Stimulated activated CD4-positive, alpha-beta T cell treated with anti-CD3 and anti-CD28 coated beads, Interleukin-12 subunit alpha, Interleukin-12 subunit beta, amount 100 ng/mL, for 4 hours (primary cell): ENCODE data around the gene NACAD.
"Not testable (repeated sequence)": the region's sequence is repeated elsewhere in the genome, so short reads cannot be mapped to it uniquely, and the experiment has no call there.

ENCODE experiments used
- DNase-seq: peaks from one replicate; pipeline ENCODE4 v3.0.0-alpha.2; 2020

NACAD gene

DNA sequence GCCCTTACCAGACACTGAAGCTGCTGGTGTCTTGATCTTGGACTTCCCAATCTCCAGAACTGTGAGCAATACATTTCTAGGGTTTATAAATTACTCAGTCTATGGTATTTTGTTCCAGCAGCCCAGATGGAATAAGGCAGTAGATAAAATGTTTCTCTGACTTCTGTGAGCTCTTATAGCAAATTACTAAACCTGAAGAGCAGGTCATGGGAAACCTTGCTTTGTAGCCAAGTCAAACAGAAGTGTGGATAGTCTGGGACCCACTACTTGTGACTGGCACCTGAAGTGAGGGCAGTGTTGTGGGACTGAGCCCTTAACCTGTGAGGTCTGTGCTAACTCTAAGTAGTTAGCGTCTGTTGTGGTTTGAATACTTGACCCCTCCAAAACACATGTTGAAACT lies 27.3 kb upstream of the NACAD start:
- no peak for DNase-seq

DNA sequence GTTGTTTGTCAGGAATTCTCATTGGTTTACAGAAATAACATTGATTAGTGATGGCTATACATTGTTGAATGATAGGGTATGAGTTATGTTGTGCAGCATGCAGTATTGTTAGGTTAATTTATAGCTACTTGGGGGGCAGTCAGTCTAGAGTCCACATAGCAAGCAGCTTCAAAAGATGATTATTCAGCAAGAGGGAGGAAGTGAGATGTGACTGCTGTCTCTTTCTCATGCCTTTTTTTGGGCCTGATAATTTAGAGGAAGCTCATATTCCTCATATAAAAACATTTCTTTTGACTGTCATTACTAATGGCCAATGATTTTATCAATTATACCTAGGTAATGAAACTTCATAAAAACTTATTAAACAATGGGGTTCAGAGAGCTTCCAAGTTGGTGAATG lies 26.2 kb upstream of the NACAD start:
- no peak for DNase-seq

DNA sequence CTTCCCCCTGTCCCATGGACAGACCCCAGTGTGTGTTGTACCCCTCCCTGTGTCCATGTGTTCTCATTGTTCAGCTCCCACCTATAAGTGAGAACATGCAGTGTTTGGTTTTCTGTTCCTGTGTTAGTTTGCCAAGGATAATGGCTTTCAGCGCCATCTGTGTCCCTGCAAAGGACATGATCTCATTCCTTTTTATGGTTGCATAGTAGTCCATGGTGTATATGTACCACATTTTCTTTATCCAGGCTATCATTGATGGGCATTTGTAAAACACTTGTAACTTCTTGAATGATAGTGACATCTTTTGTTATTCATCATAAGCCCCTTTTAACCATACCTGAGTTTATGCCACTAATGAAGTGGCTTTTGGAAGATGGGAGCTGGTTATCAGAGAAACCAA lies 25.5 kb upstream of the NACAD start:
- DNase-seq = not testable (repeated sequence)

DNA sequence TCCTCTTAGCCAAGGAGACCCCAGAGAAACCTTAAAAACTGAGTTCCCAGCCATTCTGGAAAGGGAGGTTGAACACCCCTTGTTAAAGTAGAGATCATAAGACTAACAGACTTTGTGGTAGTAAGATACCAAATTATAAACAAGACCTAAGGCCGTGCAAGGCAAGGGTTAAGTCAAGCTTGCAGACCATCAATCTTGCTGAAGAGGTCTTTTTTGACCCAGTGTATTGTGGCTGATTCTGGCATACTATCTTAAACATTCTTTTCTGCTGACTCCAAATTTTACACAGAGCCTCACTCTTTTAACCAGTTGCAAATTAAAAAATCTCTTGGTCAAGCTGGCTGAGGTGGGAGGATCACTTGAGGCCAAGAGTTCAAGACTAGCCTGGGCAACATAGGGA lies 23.9 kb upstream of the NACAD start:
- no peak for DNase-seq

DNA sequence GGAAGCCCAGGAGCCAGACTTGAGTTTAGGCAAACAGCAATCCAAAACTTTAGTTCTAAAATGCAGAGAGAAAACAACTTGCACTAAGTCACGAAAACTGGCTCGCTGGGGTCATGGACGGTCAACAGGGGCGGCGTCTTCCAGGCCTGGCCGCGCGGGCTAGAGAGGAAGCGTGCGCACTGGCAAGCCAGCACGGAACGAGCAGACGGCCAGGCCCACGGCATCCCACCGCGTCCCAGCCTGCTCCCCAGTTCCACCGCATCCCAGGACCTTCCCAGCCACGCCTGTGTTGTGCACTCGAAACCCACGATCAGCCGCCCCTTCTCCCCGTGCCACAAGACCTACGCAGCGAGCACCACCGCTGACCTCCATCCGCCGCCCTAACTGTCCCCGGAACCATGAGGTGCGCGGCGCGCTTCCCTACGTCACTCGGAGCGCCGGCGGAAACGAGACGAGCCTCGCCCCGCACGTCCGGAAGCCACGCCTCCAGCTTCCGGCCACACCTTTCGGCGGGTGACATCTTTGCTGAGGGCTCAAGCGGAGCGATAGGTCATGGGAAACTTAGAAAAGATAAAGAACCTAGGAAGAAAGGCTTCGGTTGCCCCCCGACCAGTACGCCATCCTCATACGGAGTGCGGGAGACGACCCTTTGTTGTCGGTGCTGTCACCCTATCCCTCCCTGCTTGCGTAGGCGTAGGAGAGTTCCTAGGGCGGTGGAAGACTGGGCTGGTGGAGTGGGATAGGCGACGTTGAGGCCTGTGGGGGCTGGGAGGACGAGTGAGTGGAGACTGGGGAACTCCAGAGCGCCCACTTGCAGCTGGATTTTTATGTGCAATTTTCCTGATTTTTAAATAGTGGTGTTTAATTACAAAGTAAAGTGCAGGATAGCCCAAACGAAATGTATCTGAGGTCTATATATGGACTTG lies 22.8 kb upstream of the NACAD start, which contains the start of gene TBRG4:
TBRG4 (minus strand) TSS at position 400 of the 926 bp plus-strand sequence. CDS start 2,460 bp downstream, outside the sequence.
- DNase-seq = peak; percentile 94

- DNase-seq = no peak
Measured at GRCh38 chr7:45108863-45109262, 20.1 kb upstream of the NACAD start.

- DNase-seq = no peak
Measured at GRCh38 chr7:45107356-45107755, 18.6 kb upstream of the NACAD start.

GRCh38 chr7:45106820-45107219 lies 18.1 kb upstream of the NACAD start:
- no peak for DNase-seq

DNA sequence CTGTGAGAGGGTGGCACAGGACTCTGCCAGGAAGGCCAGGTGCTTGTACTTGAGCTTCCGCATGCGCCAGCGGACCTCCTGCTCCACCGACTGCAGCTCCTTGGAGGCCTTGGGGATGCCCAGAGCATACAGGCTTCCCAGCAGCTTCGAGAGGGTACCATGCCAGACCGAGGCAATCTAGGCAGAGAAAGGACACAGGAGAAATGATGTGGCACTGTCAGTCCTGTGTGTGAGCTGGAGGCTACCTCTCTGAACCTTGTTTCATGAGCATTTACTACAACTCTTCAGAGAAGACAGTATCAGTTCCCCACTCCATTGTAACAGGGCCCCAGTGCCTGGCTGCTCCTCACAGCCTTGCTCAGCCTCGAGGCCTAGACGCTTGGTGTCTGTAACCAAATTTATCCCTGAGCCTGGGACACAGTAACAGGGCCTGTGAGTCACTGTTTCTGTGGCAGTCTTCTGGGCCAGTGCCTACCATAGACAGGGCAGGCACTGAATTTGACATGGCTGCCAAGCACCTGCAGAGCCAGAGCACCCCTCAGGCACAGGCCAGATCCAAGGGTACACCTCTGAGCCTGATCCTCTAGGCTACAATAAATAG lies 16.9 kb upstream of the NACAD start:
- DNase-seq = no peak

GRCh38 chr7:45104844-45105587 lies 16.2 kb upstream of the NACAD start:
- no peak for DNase-seq

DNA sequence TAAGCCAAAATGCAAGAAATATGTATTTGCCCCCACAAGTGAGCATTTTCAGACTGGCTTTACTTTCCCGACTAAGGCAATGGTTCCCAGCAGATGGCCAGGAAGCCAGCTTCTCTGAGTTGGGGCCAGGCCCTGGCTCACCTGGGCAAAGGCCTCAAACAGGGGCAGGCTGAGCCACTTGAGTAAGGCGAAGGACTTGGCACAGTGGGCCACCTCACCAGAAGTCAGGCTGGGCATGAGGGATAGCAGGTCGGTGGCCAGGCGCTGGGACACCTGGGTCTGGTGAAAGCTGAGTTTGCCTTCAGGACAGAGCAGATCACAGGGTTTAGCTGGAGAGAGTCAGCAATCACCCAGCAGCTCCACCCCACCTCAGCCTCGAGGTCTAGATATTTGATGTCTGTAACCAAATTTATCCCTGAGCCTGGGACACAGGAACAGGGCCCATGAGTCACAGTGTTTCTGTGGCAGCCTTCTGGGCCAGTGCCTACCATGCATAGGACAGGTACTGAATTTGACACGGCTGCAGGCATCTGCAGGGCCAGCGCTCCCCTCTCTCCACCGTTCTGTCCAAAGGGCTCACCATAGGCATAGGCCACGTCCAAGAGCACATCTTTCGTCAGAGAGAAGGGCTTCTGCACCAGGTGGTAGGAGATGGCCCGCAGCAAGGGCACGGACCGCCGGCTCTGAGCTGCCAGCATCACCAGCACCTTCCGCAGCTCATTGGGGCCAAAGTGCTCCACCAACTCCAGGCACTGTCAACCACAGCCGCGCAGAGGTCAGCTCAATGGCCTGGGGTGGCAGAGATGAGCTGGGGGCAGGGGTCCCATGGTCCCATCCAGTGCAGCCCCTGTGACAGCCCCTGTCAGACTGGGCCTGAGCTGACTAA lies 15.4 kb upstream of the NACAD start:
- no peak for DNase-seq

DNA sequence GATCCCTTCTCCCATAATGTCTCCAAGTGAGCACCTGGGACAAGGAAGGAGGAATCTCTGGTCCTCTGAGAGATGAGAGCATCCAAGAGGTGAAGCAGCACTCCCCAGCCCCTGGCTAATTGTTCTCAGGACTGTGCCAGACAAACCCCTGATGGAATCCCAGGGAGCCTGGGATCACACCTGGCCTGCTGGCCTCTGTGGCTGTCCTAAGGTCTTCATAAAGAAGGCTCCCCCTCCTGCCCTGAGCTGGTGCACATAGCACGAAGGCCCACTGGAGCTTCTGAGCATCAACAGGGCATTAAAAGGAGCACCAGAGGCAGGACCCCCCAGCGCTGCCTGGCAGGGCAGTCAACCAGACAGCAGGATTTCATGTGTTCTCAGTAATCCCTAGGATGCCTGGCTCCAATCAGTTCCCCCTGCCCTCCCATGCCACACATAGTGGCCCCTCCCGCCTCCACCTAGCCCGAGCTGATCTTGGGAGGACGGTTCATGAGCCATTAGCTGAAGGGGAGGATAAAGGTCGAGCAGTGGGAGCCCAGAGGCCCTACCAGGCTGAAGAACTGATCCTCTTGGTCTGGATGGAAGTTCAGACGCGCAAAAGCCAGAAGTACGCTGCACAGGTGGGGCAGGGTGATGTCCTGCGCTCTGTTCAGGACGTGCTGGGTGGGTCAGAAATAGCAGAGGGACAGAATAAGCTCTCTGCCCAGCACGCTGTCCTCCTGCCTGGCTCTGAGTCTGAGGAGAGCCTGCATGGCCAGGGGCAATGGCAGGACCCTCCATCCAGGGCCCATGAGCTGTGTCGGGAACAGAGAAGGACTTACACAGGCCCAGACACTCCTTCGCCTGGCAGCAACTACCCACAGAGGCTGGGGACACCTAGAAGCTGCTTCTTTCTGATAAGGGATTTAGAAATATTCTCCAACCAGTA lies 14.3 kb upstream of the NACAD start:
- DNase-seq = no peak

DNA sequence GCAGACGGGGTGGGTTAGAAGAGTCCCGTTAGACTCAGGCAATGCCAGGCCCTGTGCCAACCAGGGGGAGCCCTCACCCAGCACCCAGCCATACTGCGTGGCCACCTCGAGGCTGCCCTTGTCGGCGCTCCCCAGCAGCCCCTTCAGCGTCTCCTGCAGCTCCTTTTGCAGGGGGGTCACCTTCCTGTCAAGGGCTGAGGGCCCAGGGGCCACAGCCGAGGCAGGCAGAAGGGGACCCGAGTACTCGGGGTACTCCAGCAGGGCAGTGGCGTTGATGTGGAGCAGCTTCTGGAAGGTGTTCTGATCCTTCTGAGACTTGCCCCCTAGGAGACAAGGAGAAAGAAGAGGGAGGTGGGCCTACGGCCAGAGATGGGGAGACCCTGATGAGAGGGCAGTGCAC lies 13.0 kb upstream of the NACAD start:
- no peak for DNase-seq

GRCh38 chr7:45100761-45101480 lies 12.2 kb upstream of the NACAD start:
- no peak for DNase-seq

GRCh38 chr7:45099891-45100760 lies 11.4 kb upstream of the NACAD start:
- DNase-seq = no peak

GRCh38 chr7:45098983-45099839 lies 10.4 kb upstream of the NACAD start:
- DNase-seq = no peak

- no peak for DNase-seq
Measured at GRCh38 chr7:45092931-45093235, 4.1 kb upstream of the NACAD start.

DNA sequence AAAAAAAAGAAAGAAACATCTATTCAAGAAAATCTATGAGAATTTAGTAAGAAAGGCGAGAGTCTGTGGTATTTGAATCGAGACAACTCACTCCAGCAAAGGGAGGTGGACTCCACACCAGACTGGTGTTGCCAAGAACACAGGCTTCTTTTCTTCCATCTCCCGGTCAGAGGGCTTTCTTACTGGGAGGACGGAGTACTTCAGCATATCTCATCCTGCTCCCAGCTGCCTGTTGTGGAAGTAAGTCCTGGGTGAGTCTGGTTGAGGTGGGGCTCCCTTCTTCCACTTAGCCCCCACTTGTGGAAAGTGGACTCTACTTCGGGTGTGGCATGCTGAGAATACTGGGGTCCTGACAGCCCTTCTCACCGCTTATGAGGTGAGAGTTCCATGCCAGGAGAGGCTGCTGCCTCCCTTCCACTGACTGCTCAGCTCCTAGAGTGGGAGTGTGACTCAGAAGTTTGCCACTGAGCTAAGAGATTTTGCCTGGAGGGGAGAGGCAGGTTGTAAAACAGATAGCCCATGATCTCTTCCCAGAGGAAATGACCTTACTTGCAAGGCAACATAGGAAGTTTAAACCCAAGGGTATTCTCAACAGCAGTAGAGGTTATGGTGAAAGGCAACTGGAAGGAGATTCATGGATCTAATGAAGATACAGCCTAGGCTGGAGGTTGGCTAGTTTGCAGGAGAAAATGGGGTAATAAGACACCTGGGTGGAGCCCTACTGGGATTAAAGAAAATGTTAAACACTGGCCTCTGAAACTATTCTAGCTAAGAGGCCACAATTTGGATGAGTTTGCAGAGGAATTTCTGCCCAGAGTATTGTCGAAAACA lies 3.5 kb upstream of the NACAD start:
- no peak for DNase-seq
